GM03348 (cell line): Measurements from ENCODE around the gene CNBP.
"Not testable (repeated sequence)": the region's sequence is repeated elsewhere in the genome, so short reads cannot be mapped to it uniquely, and the experiment has no call there.

Experiments
- DNase-seq: peaks from one replicate; pipeline ENCODE4 v3.0.0; 2012; ENCODE audit warnings: low spot score

Gene CNBP

GRCh38 chr3:129184784-129185542 is 1.3 kb upstream of the CNBP start:
- not testable (repeated sequence) for DNase-seq

- no peak for DNase-seq
These were observed 631 bp upstream of the CNBP start for GRCh38 chr3:129184396-129184657.

GRCh38 chr3:129182390-129183185 is 1.1 kb downstream of the CNBP start:
- DNase-seq, result peak; percentile 51

- DNase-seq, result no peak
These were observed 1.9 kb downstream of the CNBP start for GRCh38 chr3:129181819-129182218.

GRCh38 chr3:129180461-129180860 is 3.2 kb downstream of the CNBP start:
- DNase-seq, result no peak

GRCh38 chr3:129176051-129176450 is 7.6 kb downstream of the CNBP start:
- no peak for DNase-seq

GRCh38 chr3:129173725-129174124 is 10.0 kb downstream of the CNBP start:
- DNase-seq, result no peak

GRCh38 chr3:129173206-129173605 is 10.5 kb downstream of the CNBP start:
- DNase-seq, result no peak

- DNase-seq, result no peak
These were observed 16.9 kb downstream of the CNBP start for GRCh38 chr3:129166579-129167332.

GRCh38 chr3:129165594-129165993 is 18.1 kb downstream of the CNBP start:
- not testable (repeated sequence) for DNase-seq

GRCh38 chr3:129164500-129164899 is 19.2 kb downstream of the CNBP start:
- DNase-seq, result no peak

- DNase-seq, result no peak
These were observed 20.7 kb downstream of the CNBP start for GRCh38 chr3:129162729-129163579.

GRCh38 chr3:129161860-129162271 is 21.8 kb downstream of the CNBP start:
- peak; percentile 24 for DNase-seq

- DNase-seq, result peak; percentile 95
These were observed 22.5 kb downstream of the CNBP start, which contains the start of gene ISY1 for GRCh38 chr3:129160891-129161859. ISY1 (minus strand) TSS chr3:129161063; CDS start chr3:129160975, 88 bp downstream.

GRCh38 chr3:129144786-129145185 is 38.9 kb downstream of the CNBP start:
- DNase-seq, result no peak

GRCh38 chr3:129141011-129141410 is 42.7 kb downstream of the CNBP start:
- DNase-seq, result not testable (repeated sequence)

GRCh38 chr3:129139911-129140310 is 43.8 kb downstream of the CNBP start:
- no peak for DNase-seq

- not testable (repeated sequence) for DNase-seq
These were observed 47.4 kb downstream of the CNBP start for GRCh38 chr3:129136275-129136674.

GRCh38 chr3:129132097-129132866 is 51.4 kb downstream of the CNBP start:
- no peak for DNase-seq
